Ascending aorta (tissue), 2 donors: ENCODE data around the gene COL5A3. TPM values are rescaled to one million over a fixed set of nuclear protein-coding genes. Genes with fewer than 3 reads are reported as not detected.

Experiments used
- DNase-seq, 2 donors: peaks; one replicate each; pipeline ENCODE4 v3.0.0-alpha.2; 2019; ENCODE audit warnings: low spot score in 2 of 2
- H3K27ac ChIP-seq, 2 donors: fragments of 200-600 bp; sonication (generic); one replicate each; pipeline ENCODE4 v1.5.1; 2016 to 2017; ENCODE audit warnings: mild to moderate bottlenecking in 1 of 2
- H3K27me3 ChIP-seq: fragments of 200-600 bp; sonication (generic); one replicate; pipeline ENCODE4 v1.5.1; 2017
- H3K36me3 ChIP-seq, 2 donors: fragments of 200-600 bp; sonication (generic); one replicate each; pipeline ENCODE4 v1.5.1; 2016
- H3K4me1 ChIP-seq, 2 donors: fragments of 200-600 bp; sonication (generic); one replicate each; pipeline ENCODE4 v1.5.1; 2016 to 2017; ENCODE audit warnings: mild to moderate bottlenecking in 1 of 2
- H3K4me3 ChIP-seq, 2 donors: fragments of 200-600 bp; sonication (generic); one replicate each; pipeline ENCODE4 v1.5.1; 2016 to 2017; ENCODE audit warnings: mild to moderate bottlenecking in 1 of 2
- H3K9me3 ChIP-seq, 2 donors: fragments of 200-600 bp; sonication (generic); one replicate each; pipeline ENCODE4 v1.5.1; 2016
- CTCF ChIP-seq, 3 experiments: fragments of 200-600 bp in 2 of 3; fragments of 450-650 bp in 1 of 3; sonication (generic) in 2 of 3; IDR thresholded peaks; one replicate each; pipeline ENCODE4 v1.5.1; 2016 to 2019; ENCODE audit warnings: antibody characterized with exemption in 3 of 3, mild to moderate bottlenecking in 1 of 3, moderate library complexity in 1 of 3
- intact Hi-C: fragments of 100-400 bp; cut with DNase I; formaldehyde crosslinking; loops from one replicate; pipeline ENCODE4 v1.15.1; 2023
- total RNA-seq: library from RNA; depleted of rRNA; stranded (reverse); fragments of >200 nt; gene quantifications from one replicate; pipeline ENCODE4 v1.1.0, GENCODE V29; 2016

COL5A3 gene
- total RNA-seq, 1 donor from 2014 or later: 13.6 TPM

- intact Hi-C loops: no loop called here
- no peaks in the 10 kb centered on the region for H3K9me3 ChIP-seq
- H3K4me1 ChIP-seq: no peaks in the 10 kb centered on the region
- no peak for DNase-seq
- no peaks in the 10 kb centered on the region for H3K27me3 ChIP-seq
- no peaks in the 10 kb centered on the region for H3K36me3 ChIP-seq
- no peak for TF ChIP-seq CTCF (IDR thresholded peaks at IDR 0.05)
- no peak overlapping the region for H3K27ac ChIP-seq
- no peak overlapping the region for H3K4me3 ChIP-seq
These were observed 8.9 kb upstream of the COL5A3 start for GRCh38 chr19:10019246-10019645.

- no peaks in the 10 kb centered on the region for H3K4me1 ChIP-seq
- no peaks in the 10 kb centered on the region for H3K9me3 ChIP-seq
- no peaks in the 10 kb centered on the region for H3K36me3 ChIP-seq
- DNase-seq: no peak
- no peaks in the 10 kb centered on the region for H3K27me3 ChIP-seq
- no peak for TF ChIP-seq CTCF (IDR thresholded peaks at IDR 0.05)
- H3K4me3 ChIP-seq: no peak overlapping the region
- intact Hi-C loops: no loop called here
- H3K27ac ChIP-seq: no peak overlapping the region
These were observed 8.5 kb upstream of the COL5A3 start for GRCh38 chr19:10018786-10019185.

GRCh38 chr19:10018263-10018662 lies 8.0 kb upstream of the COL5A3 start:
- no peaks in the 10 kb centered on the region for H3K4me1 ChIP-seq
- no peak overlapping the region for H3K4me3 ChIP-seq
- no peaks in the 10 kb centered on the region for H3K9me3 ChIP-seq
- H3K27me3 ChIP-seq: no peaks in the 10 kb centered on the region
- no peak for DNase-seq
- H3K27ac ChIP-seq: no peak overlapping the region
- no peaks in the 10 kb centered on the region for H3K36me3 ChIP-seq
- no peak for TF ChIP-seq CTCF (IDR thresholded peaks at IDR 0.05)
- intact Hi-C loops: no loop called here

GRCh38 chr19:10013834-10014618 lies 3.7 kb upstream of the COL5A3 start:
- TF ChIP-seq CTCF (IDR thresholded peaks at IDR 0.05): no peak
- H3K4me1 ChIP-seq: peaks cover 8 to 16% of the 10 kb centered on the region in 2 donors
- no peak overlapping the region for H3K4me3 ChIP-seq
- no peaks in the 10 kb centered on the region for H3K27me3 ChIP-seq
- no peaks in the 10 kb centered on the region for H3K36me3 ChIP-seq
- no peaks in the 10 kb centered on the region for H3K9me3 ChIP-seq
- DNase-seq: no peak
- intact Hi-C loops: no loop called here
- H3K27ac ChIP-seq: no peak overlapping the region

- intact Hi-C loops: no loop called here
- Histone ChIP-seq H3K9me3 (no peaks in the 10 kb centered on the region), H3K27me3 (no peaks in the 10 kb centered on the region), H3K36me3 (no peaks in the 10 kb centered on the region), H3K27ac (no peak within 1 kb of the TSS), H3K4me3 (no peak within 1 kb of the TSS), H3K4me1 (peaks cover 8 to 23% of the 10 kb centered on the region in 2 donors)
- DNase-seq: no peak
- TF ChIP-seq CTCF (IDR thresholded peaks at IDR 0.05): no peak
These were observed 3.0 kb upstream of the COL5A3 start, which contains the start of gene RDH8 for GRCh38 chr19:10013316-10013715. TSS of gene RDH8 (plus strand) at chr19:10013483. CDS start at chr19:10013498, 15 bp downstream.
